HG03064 (cell line): ENCODE data around the gene NDRG2.

ENCODE experiments used
- ATAC-seq: cut with Tn5 transposase; IDR thresholded peaks from one replicate; pipeline ENCODE4 v1.9.1; 2021; ENCODE audit warnings: low read depth; ENCODE audit not compliant: unreplicated experiment

The NDRG2 gene

GRCh38 chr14:21024585-21025370 lies at the start of gene NDRG2:
Gene NDRG2 (minus strand): TSS chr14:21025061. CDS start chr14:21023315, 1,746 bp downstream.
- ATAC-seq = no peak

- no peak for ATAC-seq
Observed at GRCh38 chr14:21073921-21074320, 49.1 kb upstream of the NDRG2 start.

DNA sequence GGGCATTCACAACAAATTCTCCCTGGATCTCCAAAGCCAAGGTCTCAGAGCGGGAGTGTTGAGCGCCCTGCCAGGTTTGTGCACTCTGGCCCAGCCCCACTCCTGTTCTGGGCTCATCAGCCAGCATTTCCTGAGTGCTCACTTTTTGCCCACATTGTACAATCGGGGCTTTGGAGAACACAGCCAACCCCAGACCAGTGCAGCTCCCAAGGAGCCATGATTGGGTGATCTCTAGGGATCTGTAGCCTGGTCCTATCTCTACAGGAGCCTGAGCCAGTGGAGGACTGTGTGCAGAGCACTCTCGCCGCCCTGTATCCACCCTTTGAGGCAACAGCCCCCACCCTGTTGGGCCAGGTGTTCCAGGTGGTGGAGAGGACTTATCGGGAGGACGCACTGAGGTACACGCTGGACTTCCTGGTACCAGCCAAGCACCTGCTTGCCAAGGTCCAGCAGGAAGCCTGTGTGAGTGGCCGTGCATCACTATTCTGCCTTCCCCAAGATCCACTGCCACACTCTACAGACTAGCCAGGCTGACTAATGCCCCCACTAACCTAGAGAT lies 48.0 kb upstream of the NDRG2 start:
- ATAC-seq = no peak

DNA sequence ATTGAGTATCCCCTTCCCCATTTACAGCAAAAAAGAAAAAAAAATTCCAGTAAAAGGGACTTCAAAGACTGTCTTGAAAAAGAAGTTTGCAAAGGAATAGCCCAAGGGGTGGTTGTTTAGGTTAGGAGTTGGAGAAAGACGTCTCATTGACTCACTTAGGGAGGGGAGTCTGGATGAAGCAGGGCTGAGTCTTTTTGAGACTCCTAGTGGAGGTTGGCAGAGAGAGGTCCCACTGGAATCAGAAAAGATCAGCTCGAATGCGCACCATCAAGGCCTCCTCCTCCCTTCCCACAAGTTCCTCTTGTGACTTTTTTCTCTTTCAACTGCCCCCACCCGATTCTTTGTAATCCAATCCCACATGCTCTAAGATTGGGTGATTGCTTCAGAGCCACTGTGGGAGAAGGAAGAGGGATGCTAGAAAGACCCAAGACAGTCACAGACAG lies 47.2 kb upstream of the NDRG2 start:
- ATAC-seq = no peak

DNA sequence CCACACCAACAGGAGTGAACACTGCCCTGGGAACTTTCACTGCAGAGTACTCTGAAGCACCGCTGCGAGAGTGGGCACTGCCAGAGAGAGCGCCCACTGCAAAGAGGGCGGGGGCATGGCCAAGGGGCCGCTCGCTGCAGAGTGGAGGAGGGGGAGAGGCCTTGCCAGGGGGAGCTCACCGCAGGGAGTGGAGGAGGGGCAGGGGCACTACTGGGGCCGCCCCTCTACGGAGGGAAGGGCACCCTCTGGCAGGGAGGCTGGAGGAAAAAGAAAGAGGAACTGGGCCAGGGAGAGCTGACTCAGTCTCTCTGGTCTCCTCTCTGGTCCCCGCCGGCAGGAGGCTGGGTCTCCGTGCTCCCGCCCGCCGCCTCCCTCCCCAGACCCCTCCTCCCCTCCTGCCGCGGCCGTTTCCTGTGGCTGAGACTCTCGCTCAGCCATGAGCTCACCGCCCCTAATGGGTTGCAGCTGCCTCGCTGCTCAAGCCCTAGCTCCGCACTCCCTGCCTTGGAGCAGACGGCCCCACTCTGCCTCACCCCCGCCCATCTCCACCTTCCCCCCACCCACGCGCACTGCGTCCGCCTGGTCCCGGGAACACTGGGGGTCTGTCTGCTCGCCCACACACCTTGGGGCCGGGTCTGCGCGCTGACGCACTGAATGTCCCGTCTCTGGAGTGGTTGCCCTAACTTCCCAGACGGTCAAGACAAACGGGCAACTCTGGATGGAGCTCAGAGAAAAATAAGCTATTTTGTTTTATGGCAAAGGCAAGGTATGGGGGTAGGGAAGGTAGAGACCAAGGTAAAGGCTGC lies 46.6 kb upstream of the NDRG2 start:
- ATAC-seq = peak; percentile 81

GRCh38 chr14:21070610-21071224 lies 45.9 kb upstream of the NDRG2 start:
- ATAC-seq = no peak

- ATAC-seq = no peak
Observed at GRCh38 chr14:21070083-21070609, 45.3 kb upstream of the NDRG2 start, which contains the start of gene ARHGEF40. Gene ARHGEF40 (plus strand): TSS chr14:21070304. CDS start chr14:21070397, 93 bp downstream.

DNA sequence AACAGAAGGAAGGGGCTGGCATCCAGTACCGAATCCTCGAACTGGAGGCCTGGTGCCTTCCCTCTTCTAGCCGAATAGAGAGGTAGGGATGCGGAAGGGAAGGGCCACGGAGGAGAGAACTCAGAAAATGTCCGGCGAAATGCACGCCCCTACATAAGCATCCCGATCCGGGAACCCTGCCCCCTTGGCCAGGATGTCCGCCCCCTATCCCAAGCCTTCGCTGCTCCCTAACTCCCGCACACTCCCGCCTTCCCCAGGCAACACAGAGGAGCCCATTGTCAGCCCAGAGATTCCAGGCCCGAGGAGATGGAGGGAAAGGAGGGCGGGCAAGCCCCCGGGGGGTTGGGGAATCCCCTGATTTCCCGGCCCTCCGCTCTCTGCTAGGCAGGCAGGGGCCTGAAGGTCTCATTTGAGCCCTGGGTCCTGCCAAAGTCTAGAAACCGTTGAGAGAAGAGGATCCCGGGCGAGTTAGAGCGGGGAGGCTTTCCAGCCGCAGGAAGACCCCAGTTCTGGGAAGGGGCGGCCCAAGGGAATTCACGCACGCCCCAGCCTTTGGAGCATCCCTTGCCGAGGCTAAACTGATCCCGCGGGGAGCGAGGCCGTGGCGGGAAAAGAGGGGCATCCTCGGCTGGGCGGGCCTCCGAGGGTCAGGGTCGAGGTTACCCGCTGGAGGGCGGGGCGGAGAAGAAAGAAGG lies 44.7 kb upstream of the NDRG2 start:
- ATAC-seq = no peak

DNA sequence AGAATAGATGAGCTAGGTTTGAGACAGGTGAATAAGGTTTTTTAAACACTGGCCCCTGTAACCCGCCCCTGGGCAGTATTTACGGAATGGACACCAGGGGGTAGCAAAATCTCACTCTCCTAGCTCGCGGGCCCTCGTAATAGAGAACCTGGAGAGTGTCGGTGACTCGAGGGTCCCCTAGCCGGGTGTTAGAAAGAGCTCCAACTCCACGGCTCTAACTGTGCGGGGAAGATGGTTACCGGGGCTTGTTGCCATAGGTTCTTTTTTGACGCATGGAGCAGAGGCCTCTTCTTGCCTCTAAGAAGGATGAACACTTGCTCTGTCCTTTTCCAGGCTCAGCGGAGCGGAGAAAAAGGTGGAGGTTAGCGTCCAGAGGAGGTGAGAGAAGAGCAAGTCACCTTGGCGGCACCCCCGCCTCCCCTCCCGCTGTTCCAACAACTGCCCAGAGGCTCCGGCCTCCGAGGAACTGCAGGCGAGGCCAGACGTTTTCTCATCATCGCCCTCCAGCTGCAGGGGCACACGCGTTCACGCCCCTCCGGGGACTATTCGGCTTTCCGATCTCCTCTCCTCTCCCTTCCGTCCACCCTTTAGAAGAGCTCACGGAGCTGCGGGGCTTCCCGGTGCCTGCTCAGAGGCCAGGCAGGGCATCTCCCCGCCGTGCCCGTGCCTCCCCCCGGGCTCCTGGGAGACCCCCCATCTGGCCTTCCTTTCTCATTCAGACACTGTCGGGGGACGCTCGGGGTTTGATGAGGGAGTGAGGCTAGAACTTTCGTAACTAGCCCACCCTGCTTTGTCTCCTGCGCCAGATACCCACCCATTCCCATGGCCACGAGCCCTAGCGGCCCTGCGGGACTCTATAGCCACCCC lies 43.9 kb upstream of the NDRG2 start:
- no peak for ATAC-seq

DNA sequence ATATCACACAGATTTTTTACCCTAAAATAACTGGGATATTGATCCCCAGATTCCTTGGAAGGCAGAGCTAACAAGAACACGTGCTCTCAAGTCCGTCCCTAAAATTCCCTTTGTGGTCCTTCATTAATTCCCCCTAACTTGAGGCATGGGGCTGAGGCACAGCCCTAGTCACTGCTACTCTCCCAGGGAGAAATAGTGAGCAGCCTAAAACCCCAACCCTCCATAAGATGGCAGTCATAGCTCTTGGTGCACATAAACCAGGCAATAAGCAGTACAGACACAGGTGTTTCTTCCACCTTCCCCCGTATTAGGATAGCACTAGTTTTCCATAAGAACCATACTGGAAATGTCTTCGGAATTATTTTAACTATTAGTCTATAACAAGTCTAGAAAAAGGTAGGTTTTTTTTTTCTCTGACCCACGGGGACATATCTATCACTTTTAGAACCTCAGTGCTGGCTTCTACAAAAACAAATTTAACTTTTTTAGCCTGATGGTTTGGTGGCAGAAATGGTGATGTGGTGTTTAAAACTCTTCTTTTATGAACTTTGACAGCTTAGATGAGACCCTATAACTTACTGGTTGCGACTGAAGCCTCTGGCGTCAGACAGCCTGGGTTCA lies 42.1 kb upstream of the NDRG2 start:
- no peak for ATAC-seq

- no peak for ATAC-seq
Observed at GRCh38 chr14:21063479-21063878, 38.6 kb upstream of the NDRG2 start.

DNA sequence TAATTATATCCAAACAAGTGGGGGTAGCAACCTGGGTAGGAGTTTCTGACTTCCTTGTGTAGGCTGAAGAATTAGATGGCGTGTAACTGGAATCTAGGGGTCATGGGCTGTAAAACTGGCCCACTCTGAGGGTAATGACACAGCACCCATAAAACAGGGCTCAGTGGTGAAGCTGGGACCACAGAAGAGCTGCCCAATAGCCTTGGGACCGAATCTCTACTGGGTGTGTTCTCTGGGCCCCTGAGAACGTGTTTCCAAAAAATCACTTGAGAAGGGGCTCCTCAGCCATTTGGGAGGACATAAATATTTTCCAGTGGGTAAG lies 36.4 kb upstream of the NDRG2 start:
- ATAC-seq = no peak

DNA sequence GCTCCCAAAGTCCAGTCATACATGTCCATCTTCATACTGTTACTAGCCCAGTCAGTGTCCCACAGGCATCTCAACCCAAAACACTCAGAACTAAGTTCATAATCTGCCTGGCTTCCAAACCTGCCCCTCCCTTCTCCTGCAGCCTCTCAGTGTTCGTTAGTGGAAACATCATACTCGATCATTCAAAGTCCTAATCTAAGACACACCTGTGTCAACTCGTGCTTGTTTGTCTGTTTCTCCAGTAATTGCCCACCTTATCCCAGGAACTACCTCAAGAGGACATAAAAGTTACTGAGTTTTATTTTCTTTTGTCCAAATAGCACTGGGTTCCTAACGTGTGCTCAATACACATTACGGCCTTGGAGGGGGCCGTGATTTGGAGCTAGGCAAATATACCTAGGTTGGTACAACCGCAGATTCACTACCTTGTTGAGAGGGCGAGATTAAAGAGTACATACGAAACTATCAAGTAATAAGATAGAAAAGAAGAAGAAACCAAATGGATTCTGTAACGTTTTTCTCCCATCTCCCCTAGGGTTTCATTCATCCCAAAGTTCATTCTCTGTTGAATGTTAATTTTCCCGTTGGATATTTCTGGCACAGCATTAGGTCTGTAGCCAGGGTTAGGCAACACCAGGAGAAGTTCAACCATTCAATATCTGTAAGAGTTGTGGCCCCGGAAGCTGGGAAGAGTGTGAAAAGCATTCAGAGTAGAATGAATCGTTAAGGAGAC lies 35.9 kb upstream of the NDRG2 start:
- ATAC-seq = no peak

- no peak for ATAC-seq
Observed at GRCh38 chr14:21059842-21060613, 35.2 kb upstream of the NDRG2 start.

GRCh38 chr14:21058903-21059302 lies 34.0 kb upstream of the NDRG2 start:
- no peak for ATAC-seq

GRCh38 chr14:21057803-21058675 lies 33.2 kb upstream of the NDRG2 start, which contains the start of gene RNASE8:
Gene RNASE8 (plus strand): TSS chr14:21057822. CDS start chr14:21057893, 71 bp downstream.
- no peak for ATAC-seq
